ENCODE results near the gene TUBA1B.
"Not testable (repeated sequence)": the region's sequence is repeated elsewhere in the genome, so short reads cannot be mapped to it uniquely, and the experiment has no call there.

- not testable (repeated sequence) for TF ChIP-seq CTCF (IDR thresholded peaks at IDR 0.05; ENCODE audit: low read depth, low read length, poor library complexity, severe bottlenecking); EZH2phosphoT487 (IDR thresholded peaks at IDR 0.05; ENCODE audit: borderline replicate concordance, low read length)
Measured at GRCh38 chr12:49161901-49162300, 30.7 kb upstream of the TUBA1B start.

All from DOHH2 (cell line).